ENCODE results near the gene PCDHA5. TPM values are rescaled to one million over a fixed set of nuclear protein-coding genes. Genes with fewer than 3 reads are reported as not detected.
A peak's percentile ranks its signal among the peaks of the same experiment; 100 is the strongest.
"Not testable (repeated sequence)": the region's sequence is repeated elsewhere in the genome, so short reads cannot be mapped to it uniquely, and the experiment has no call there.

Gene PCDHA5
- total RNA-seq, 1 donor from 2014 or later, result 3.4 TPM

DNA sequence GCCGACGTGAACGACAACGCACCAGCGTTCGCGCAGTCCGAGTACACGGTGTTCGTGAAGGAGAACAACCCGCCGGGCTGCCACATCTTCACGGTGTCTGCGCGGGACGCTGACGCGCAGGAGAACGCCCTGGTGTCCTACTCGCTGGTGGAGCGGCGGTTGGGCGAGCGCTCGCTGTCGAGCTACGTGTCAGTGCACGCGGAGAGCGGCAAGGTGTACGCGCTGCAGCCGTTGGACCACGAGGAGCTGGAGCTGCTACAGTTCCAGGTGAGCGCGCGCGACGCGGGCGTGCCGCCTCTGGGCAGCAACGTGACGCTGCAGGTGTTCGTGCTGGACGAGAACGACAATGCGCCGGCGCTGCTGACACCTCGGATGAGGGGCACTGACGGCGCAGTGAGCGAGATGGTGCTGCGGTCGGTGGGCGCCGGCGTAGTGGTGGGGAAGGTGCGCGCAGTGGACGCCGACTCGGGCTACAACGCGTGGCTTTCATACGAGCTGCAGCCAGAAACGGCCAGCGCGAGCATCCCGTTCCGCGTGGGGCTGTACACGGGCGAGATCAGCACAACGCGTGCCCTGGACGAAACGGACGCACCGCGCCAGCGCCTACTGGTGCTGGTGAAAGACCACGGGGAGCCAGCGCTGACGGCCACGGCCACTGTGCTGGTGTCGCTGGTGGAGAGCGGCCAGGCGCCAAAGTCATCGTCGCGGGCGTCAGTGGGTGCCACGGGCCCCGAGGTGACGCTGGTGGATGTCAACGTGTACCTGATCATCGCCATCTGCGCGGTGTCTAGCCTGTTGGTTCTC lies 28.6 kb downstream of the PCDHA5 start:
- DNase-seq (ENCODE audit: low spot score, unreplicated experiment); H3K4me3 Mint-ChIP-seq (ENCODE audit: low read depth); H3K4me1 Mint-ChIP-seq (ENCODE audit: low read depth); H3K27ac Mint-ChIP-seq; H3K27me3 Mint-ChIP-seq: not testable (repeated sequence)
- peaks cover 18% of the 10 kb centered on the region for H3K9me3 Mint-ChIP-seq (ENCODE audit: low read depth)
- peaks cover 48% of the 10 kb centered on the region for H3K36me3 Mint-ChIP-seq (ENCODE audit: insufficient read depth)

DNA sequence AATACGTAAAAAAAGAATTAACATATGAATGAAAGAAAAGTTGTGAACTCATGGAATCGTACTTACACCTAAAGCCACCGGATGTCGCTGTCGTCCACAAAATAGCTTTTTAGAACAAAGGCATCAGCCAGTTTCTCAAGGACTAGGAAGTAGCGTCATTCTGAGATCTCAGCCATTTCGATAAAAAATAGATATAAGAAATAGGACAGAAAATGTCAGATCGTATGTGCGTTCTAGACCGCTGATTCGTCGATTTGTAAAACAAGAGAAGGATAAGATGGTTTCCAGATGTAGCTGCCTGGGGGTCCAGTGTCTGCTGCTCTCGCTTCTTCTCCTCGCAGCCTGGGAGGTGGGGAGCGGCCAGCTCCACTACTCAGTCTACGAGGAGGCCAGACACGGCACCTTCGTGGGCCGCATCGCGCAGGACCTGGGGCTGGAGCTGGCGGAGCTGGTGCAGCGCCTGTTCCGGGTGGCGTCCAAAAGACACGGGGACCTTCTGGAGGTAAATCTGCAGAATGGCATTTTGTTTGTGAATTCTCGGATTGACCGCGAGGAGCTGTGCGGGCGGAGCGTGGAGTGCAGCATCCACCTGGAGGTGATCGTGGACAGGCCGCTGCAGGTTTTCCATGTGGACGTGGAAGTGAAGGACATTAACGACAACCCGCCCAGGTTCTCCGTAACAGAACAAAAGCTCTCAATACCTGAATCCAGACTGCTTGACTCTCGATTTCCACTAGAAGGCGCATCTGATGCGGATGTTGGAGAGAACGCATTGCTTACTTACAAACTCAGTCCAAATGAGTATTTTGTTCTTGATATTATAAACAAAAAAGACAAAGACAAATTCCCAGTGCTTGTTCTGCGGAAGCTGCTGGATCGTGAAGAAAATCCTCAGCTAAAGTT lies 34.6 kb downstream of the PCDHA5 start, which contains the start of gene PCDHA10:
Gene PCDHA10, plus strand, starts transcription at position 126 of the 903 bp plus-strand sequence. Its CDS starts 152 bp downstream, at position 278.
- peak within 1 kb of the TSS; percentile 95 for H3K27ac Mint-ChIP-seq

DNA sequence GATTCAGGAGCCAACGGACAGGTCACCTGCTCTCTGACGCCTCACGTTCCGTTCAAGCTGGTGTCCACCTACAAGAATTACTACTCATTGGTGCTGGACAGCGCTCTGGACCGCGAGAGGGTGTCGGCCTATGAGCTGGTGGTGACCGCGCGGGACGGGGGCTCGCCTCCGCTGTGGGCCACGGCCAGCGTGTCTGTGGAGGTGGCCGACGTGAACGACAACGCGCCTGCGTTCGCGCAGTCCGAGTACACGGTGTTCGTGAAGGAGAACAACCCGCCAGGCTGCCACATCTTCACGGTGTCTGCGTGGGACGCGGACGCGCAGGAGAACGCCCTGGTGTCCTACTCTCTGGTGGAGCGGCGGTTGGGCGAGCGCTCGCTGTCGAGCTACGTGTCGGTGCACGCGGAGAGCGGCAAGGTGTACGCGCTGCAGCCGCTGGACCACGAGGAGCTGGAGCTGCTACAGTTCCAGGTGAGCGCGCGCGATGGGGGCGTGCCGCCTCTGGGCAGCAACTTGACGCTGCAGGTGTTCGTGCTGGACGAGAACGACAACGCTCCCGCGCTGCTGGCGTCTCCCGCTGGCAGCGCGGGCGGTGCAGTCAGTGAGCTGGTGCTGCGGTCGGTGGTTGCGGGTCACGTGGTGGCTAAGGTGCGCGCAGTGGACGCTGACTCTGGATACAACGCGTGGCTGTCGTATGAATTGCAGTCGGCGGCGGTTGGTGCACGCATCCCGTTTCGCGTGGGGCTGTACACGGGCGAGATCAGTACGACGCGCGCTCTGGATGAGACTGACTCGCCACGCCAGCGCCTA lies 36.0 kb downstream of the PCDHA5 start:
- no peak for DNase-seq (ENCODE audit: low spot score, unreplicated experiment)
- TF ChIP-seq, protein P1, sequence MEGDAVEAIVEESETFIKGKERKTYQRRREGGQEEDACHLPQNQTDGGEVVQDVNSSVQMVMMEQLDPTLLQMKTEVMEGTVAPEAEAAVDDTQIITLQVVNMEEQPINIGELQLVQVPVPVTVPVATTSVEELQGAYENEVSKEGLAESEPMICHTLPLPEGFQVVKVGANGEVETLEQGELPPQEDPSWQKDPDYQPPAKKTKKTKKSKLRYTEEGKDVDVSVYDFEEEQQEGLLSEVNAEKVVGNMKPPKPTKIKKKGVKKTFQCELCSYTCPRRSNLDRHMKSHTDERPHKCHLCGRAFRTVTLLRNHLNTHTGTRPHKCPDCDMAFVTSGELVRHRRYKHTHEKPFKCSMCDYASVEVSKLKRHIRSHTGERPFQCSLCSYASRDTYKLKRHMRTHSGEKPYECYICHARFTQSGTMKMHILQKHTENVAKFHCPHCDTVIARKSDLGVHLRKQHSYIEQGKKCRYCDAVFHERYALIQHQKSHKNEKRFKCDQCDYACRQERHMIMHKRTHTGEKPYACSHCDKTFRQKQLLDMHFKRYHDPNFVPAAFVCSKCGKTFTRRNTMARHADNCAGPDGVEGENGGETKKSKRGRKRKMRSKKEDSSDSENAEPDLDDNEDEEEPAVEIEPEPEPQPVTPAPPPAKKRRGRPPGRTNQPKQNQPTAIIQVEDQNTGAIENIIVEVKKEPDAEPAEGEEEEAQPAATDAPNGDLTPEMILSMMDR (IDR thresholded peaks at IDR 0.05; ENCODE audit: unreplicated experiment), result no peak
- peaks cover 34% of the 10 kb centered on the region for H3K9me3 Mint-ChIP-seq (ENCODE audit: low read depth)
- H3K27me3 Mint-ChIP-seq, result no peaks in the 10 kb centered on the region
- H3K27ac Mint-ChIP-seq, result peak overlapping the region; percentile 95
- H3K4me3 Mint-ChIP-seq (ENCODE audit: low read depth), result no peak overlapping the region
- peaks cover 4% of the 10 kb centered on the region for H3K4me1 Mint-ChIP-seq (ENCODE audit: low read depth)
- H3K36me3 Mint-ChIP-seq (ENCODE audit: insufficient read depth), result peaks cover 60% of the 10 kb centered on the region

More for the DNA sequence above, 34.6 kb downstream of the PCDHA5 start, which contains the start of gene PCDHA10:
- peaks cover 4% of the 10 kb centered on the region for H3K4me1 Mint-ChIP-seq (ENCODE audit: low read depth)
- no peak for DNase-seq (ENCODE audit: low spot score, unreplicated experiment)
- peaks cover 25% of the 10 kb centered on the region for H3K9me3 Mint-ChIP-seq (ENCODE audit: low read depth)
- TF ChIP-seq, protein P1 (IDR thresholded peaks at IDR 0.05; ENCODE audit: unreplicated experiment), result peak; percentile 61
- H3K27me3 Mint-ChIP-seq, result no peaks in the 10 kb centered on the region
- H3K36me3 Mint-ChIP-seq (ENCODE audit: insufficient read depth), result peaks cover 52% of the 10 kb centered on the region
- peak within 1 kb of the TSS; percentile 83 for H3K4me3 Mint-ChIP-seq (ENCODE audit: low read depth)

DNA sequence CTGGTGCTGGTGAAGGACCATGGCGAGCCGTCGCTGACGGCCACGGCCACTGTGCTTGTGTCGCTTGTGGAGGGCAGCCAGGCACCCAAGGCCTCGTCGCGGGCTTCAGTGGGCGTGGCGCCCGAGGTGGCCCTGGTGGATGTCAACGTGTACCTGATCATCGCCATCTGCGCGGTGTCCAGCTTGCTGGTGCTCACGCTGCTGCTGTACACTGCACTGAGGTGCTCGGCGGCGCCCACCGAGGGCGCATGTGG lies 36.5 kb downstream of the PCDHA5 start:
- TF ChIP-seq, protein P1 (IDR thresholded peaks at IDR 0.05; ENCODE audit: unreplicated experiment), result no peak
- peaks cover 4% of the 10 kb centered on the region for H3K4me1 Mint-ChIP-seq (ENCODE audit: low read depth)
- no peak overlapping the region for H3K4me3 Mint-ChIP-seq (ENCODE audit: low read depth)
- peaks cover 63% of the 10 kb centered on the region for H3K36me3 Mint-ChIP-seq (ENCODE audit: insufficient read depth)
- no peak for DNase-seq (ENCODE audit: low spot score, unreplicated experiment)
- H3K27me3 Mint-ChIP-seq, result no peaks in the 10 kb centered on the region
- peak overlapping the region; percentile 37 for H3K27ac Mint-ChIP-seq
- peaks cover 34% of the 10 kb centered on the region for H3K9me3 Mint-ChIP-seq (ENCODE audit: low read depth)

DNA sequence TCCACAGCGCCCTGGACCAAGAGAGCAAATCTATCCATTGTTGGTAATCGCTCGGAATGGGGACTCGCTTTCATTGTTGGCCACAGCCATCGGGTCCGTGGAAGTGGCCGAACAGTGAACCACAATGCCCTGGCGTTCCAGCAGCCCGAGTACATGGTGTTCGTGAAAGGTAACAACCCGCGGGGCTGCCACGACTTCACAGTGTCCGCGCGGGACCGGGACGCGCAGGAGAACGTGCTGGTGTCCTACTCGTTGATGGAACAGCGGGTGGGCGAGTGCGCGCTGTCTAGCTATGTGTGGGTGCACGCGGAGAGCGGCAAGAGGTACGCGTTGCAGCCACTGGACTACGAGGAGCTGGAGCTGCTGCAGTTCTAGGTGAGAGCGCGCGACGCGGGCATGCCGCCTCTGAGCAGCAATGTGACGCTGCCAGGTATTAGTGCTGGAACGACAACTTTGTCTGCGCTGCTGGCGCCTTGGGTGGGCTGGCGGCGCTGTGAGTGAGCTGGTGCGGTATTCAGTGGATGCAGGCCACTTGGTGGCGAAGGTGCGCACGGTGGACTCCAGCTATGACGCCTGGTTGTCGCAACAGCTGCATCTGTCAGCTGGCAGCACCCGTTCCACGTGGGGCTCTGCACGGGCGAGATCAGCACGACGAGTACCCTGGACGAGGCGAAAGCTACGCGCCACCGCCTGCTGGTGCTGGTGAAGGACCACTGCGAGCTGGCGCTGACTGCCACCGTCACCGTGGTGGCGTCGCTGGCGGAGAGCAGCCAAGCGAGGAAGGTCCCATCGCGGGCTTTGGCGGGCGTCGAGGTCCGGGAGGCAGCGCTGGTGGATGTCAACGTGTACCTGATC lies 41.3 kb downstream of the PCDHA5 start:
- DNase-seq (ENCODE audit: low spot score, unreplicated experiment), result no peak
- TF ChIP-seq, protein P1 (IDR thresholded peaks at IDR 0.05; ENCODE audit: unreplicated experiment), result no peak
- Mint-ChIP-seq H3K4me1 (ENCODE audit: low read depth) (no peaks in the 10 kb centered on the region), H3K36me3 (ENCODE audit: insufficient read depth) (peaks cover 66% of the 10 kb centered on the region), H3K4me3 (ENCODE audit: low read depth) (no peak overlapping the region), H3K27me3 (no peaks in the 10 kb centered on the region), H3K9me3 (ENCODE audit: low read depth) (peaks cover 27% of the 10 kb centered on the region), H3K27ac (no peak overlapping the region)
